H1 (cell line): Measurements from ENCODE around the gene P2RX2. TPM values are rescaled to one million over a fixed set of nuclear protein-coding genes. Genes with fewer than 3 reads are reported as not detected.

Experiments used
- CTCF ChIA-PET: fragments of 300-600 bp; sonication (Branson Sonifier 250); formaldehyde crosslinking; loops from one replicate; lab custom pipeline; 2021; ENCODE audit not compliant: partially characterized antibody; lab: Charles Lee
- POLR2A ChIA-PET: fragments of 300-600 bp; sonication (Branson Sonifier 250); formaldehyde crosslinking; loops from one replicate; lab custom pipeline; 2021; ENCODE audit warnings: inconsistent platforms; ENCODE audit not compliant: partially characterized antibody; lab: Charles Lee
- DNase-seq, 2 experiments: peaks; one replicate each; pipeline versions ENCODE4 v3.0.0 to v3.0.0-alpha.2; 2010 to 2022; ENCODE audit warnings: low spot score in 2 of 2, low read depth in 1 of 2, mixed read lengths in 1 of 2
- FAIRE-seq: peaks from 2 replicates; lab custom pipeline; 2011; peaks lifted over from hg19 to GRCh38; lab: Jason Lieb, UNC
- H2AFZ ChIP-seq: 2 replicates; pipeline ENCODE4 v1.8.1; 2012; ENCODE audit warnings: low read length, inconsistent platforms
- H2AK5ac ChIP-seq: 2 replicates; pipeline ENCODE4 v1.6.1; 2013; ENCODE audit warnings: low read depth, low read length
- H2BK120ac ChIP-seq: replicated peaks from 2 replicates; pipeline ENCODE3; 2013; ENCODE audit warnings: low read depth, low read length, inconsistent platforms
- H2BK12ac ChIP-seq: 2 replicates; pipeline ENCODE4 v1.6.1; 2013; ENCODE audit warnings: low read depth, low read length
- H2BK15ac ChIP-seq: 2 replicates; pipeline ENCODE4 v1.6.1; 2013; ENCODE audit warnings: low read length
- H2BK20ac ChIP-seq: 2 replicates; pipeline ENCODE4 v1.6.1; 2013; ENCODE audit warnings: low read length
- H2BK5ac ChIP-seq: 2 replicates; pipeline ENCODE4 v1.6.1; 2013; ENCODE audit warnings: low read depth, low read length
- H3K14ac ChIP-seq: 2 replicates; pipeline ENCODE4 v1.6.1; 2013; ENCODE audit warnings: inconsistent platforms; ENCODE audit not compliant: insufficient read length
- H3K18ac ChIP-seq: 2 replicates; pipeline ENCODE4 v1.6.1; 2013; ENCODE audit warnings: low read length; ENCODE audit errors: extremely low read depth
- H3K23ac ChIP-seq: 2 replicates; pipeline ENCODE4 v1.6.1; 2013; ENCODE audit warnings: inconsistent platforms; ENCODE audit not compliant: insufficient read length
- H3K23me2 ChIP-seq: 2 replicates; pipeline ENCODE4 v1.6.1; 2013; ENCODE audit warnings: low read depth, low read length
- H3K27ac ChIP-seq: 2 replicates; pipeline ENCODE4 v1.6.1; 2011; ENCODE audit warnings: low read depth, low read length, inconsistent platforms
- H3K27me3 ChIP-seq, 4 experiments: replicated peaks in 1 of 4; 1 replicate in 1 of 4; 2 replicates in 3 of 4; pipeline versions ENCODE4 v1.6.1 to v1.8.1; 2011 to 2013; ENCODE audit warnings: low read length in 3 of 4, mild to moderate bottlenecking in 3 of 4, inconsistent platforms in 2 of 4, mixed read lengths in 2 of 4, moderate library complexity in 1 of 4; ENCODE audit not compliant: control insufficient read depth in 3 of 4, insufficient read depth in 3 of 4; ENCODE audit errors: extremely low read depth in 1 of 4
- H3K36me3 ChIP-seq, 4 experiments: 2 replicates each; pipeline versions ENCODE4 v1.6.1 to v1.8.1; 2011 to 2013; ENCODE audit warnings: mild to moderate bottlenecking in 4 of 4, low read length in 3 of 4, moderate library complexity in 2 of 4, control low read depth in 1 of 4, inconsistent platforms in 1 of 4; ENCODE audit not compliant: insufficient read depth in 4 of 4, control insufficient read depth in 2 of 4
- H3K4ac ChIP-seq: replicated peaks from 2 replicates; pipeline ENCODE3; 2013; ENCODE audit warnings: low read length, low read depth, mixed read lengths, inconsistent platforms; ENCODE audit not compliant: insufficient read length
- H3K4me1 ChIP-seq, 4 experiments: replicated peaks in 1 of 4; 1 replicate in 1 of 4; 2 replicates in 3 of 4; pipeline versions ENCODE4 v1.6.1 to v1.8.1; 2011 to 2013; ENCODE audit warnings: low read length in 3 of 4, inconsistent platforms in 2 of 4, mixed read lengths in 1 of 4; ENCODE audit not compliant: insufficient read depth in 4 of 4, control insufficient read depth in 3 of 4
- H3K4me2 ChIP-seq, 2 experiments: 2 replicates each; pipeline versions ENCODE4 v1.6.1 to v1.8.1; 2011 to 2013; ENCODE audit warnings: low read depth in 2 of 2, low read length in 2 of 2, control low read depth in 1 of 2, inconsistent platforms in 1 of 2, mild to moderate bottlenecking in 1 of 2; ENCODE audit not compliant: insufficient read depth in 1 of 2
- H3K4me3 ChIP-seq, 4 experiments: fragments of 200-600, 300-600 bp in 1 of 4; sonication (generic), shearing (Covaris generic), sonication (Bioruptor Twin) in 1 of 4; 2 replicates each; pipeline versions ENCODE4 v1.5.1 to v1.8.1; 2011 to 2016; ENCODE audit warnings: low read length in 4 of 4, low read depth in 3 of 4, control low read depth in 2 of 4, inconsistent platforms in 2 of 4, mild to moderate bottlenecking in 2 of 4, mixed read lengths in 1 of 4, moderate library complexity in 1 of 4; ENCODE audit not compliant: insufficient read depth in 2 of 4; ENCODE audit errors: extremely low read depth in 1 of 4
- H3K56ac ChIP-seq: replicated peaks from 2 replicates; pipeline ENCODE3; 2013; ENCODE audit warnings: low read depth, mild to moderate bottlenecking, mixed read lengths, low read length, inconsistent platforms; ENCODE audit not compliant: insufficient read length
- H3K79me1 ChIP-seq: 2 replicates; pipeline ENCODE4 v1.6.1; 2013; ENCODE audit warnings: low read depth, low read length, control low read depth
- H3K79me2 ChIP-seq, 2 experiments: 2 replicates each; pipeline versions ENCODE4 v1.6.1 to v1.8.1; 2012 to 2013; ENCODE audit warnings: low read length in 2 of 2, mild to moderate bottlenecking in 2 of 2, inconsistent platforms in 1 of 2; ENCODE audit not compliant: insufficient read depth in 2 of 2, control insufficient read depth in 1 of 2
- H3K9ac ChIP-seq, 4 experiments: replicated peaks in 1 of 4; 1 replicate in 1 of 4; 2 replicates in 3 of 4; pipeline versions ENCODE4 v1.6.1 to v1.8.1; 2011 to 2013; ENCODE audit warnings: low read depth in 3 of 4, low read length in 3 of 4, control low read depth in 2 of 4, mild to moderate bottlenecking in 2 of 4, moderate library complexity in 2 of 4, inconsistent platforms in 1 of 4; ENCODE audit errors: extremely low read depth in 1 of 4
- H3K9me3 ChIP-seq, 2 experiments: 2 replicates each; pipeline versions ENCODE4 v1.6.1 to v1.8.1; 2012 to 2013; ENCODE audit warnings: mild to moderate bottlenecking in 2 of 2, moderate library complexity in 2 of 2, control low read depth in 1 of 2, inconsistent platforms in 1 of 2, low read depth in 1 of 2, low read length in 1 of 2, mixed read lengths in 1 of 2; ENCODE audit not compliant: insufficient read depth in 2 of 2
- H4K20me1 ChIP-seq, 2 experiments: replicated peaks in 1 of 2; 2 replicates each; pipeline versions ENCODE3 to v1.8.1; 2011 to 2013; ENCODE audit warnings: inconsistent platforms in 2 of 2, low read length in 2 of 2, mild to moderate bottlenecking in 1 of 2; ENCODE audit not compliant: insufficient read depth in 2 of 2, control insufficient read depth in 1 of 2
- H4K5ac ChIP-seq: 2 replicates; pipeline ENCODE4 v1.6.1; 2013; ENCODE audit warnings: low read length, low read depth, mixed read lengths, inconsistent platforms; ENCODE audit not compliant: insufficient read length
- H4K8ac ChIP-seq: 2 replicates; pipeline ENCODE4 v1.8.0; 2013; ENCODE audit warnings: mild to moderate bottlenecking, moderate library complexity, low read length, inconsistent platforms; ENCODE audit not compliant: insufficient read depth; ENCODE audit errors: extremely low read depth
- H4K91ac ChIP-seq: replicated peaks from 2 replicates; pipeline ENCODE3; 2013; ENCODE audit warnings: low read length, mixed read lengths, inconsistent platforms; ENCODE audit not compliant: insufficient read length
- CEBPB ChIP-seq: IDR thresholded peaks from 2 replicates; pipeline ENCODE4 v1.6.1; 2012; ENCODE audit warnings: low read depth, low read length
- EGR1 ChIP-seq: IDR thresholded peaks from 2 replicates; pipeline ENCODE4 v1.6.1; 2011; ENCODE audit warnings: low read depth, low read length, borderline replicate concordance
- GABPA ChIP-seq: IDR thresholded peaks from 2 replicates; pipeline ENCODE4 v1.6.1; 2011; ENCODE audit warnings: mild to moderate bottlenecking, low read length, moderate library complexity, borderline replicate concordance; ENCODE audit not compliant: insufficient read depth
- HDAC2 ChIP-seq, 2 experiments: fragments of 300-600 bp in 1 of 2; sonication (generic) in 1 of 2; IDR thresholded peaks; 2 replicates each; pipeline ENCODE4 v1.6.1; 2011 to 2012; ENCODE audit warnings: low read depth in 2 of 2, low read length in 2 of 2, mild to moderate bottlenecking in 2 of 2, moderate library complexity in 2 of 2, borderline replicate concordance in 1 of 2, inconsistent platforms in 1 of 2
- KDM4A ChIP-seq: IDR thresholded peaks from one replicate; pipeline ENCODE4 v1.7.1; 2012; ENCODE audit warnings: low read depth, mild to moderate bottlenecking, moderate library complexity, low read length, inconsistent platforms; ENCODE audit not compliant: severe bottlenecking
- NRF1 ChIP-seq: IDR thresholded peaks from 2 replicates; pipeline ENCODE4 v1.6.1; 2011; ENCODE audit warnings: mild to moderate bottlenecking, low read depth, low read length, improper control_type of control experiment
- PHF8 ChIP-seq: fragments of 200-600 bp; sonication (generic); conservative IDR thresholded peaks from 2 replicates; pipeline ENCODE4 v1.7.1; 2012; ENCODE audit warnings: low read depth, mild to moderate bottlenecking, inconsistent platforms, low read length, moderate library complexity
- POLR2A ChIP-seq, 2 experiments: IDR thresholded peaks; 1 replicate in 1 of 2; 2 replicates in 1 of 2; pipeline ENCODE4 v1.6.1; 2011; ENCODE audit warnings: low read depth in 2 of 2, low read length in 2 of 2, mild to moderate bottlenecking in 2 of 2; ENCODE audit errors: control extremely low read depth in 1 of 2
- RBBP5 ChIP-seq: IDR thresholded peaks from 2 replicates; pipeline ENCODE4 v1.7.1; 2012; ENCODE audit warnings: low read depth, mild to moderate bottlenecking, inconsistent platforms, low read length, moderate library complexity, borderline replicate concordance
- RNF2 ChIP-seq: fragments of 200-900, 300-1000 bp; sonication (generic); IDR thresholded peaks from 2 replicates; pipeline ENCODE4 v1.7.1; 2016; ENCODE audit warnings: borderline replicate concordance, low read depth, mild to moderate bottlenecking, antibody characterized with exemption, low read length; ENCODE audit not compliant: poor library complexity, severe bottlenecking; ENCODE audit errors: missing control alignments
- SIRT6 ChIP-seq: IDR thresholded peaks from one replicate; pipeline ENCODE4 v1.7.1; 2012; ENCODE audit warnings: low read length, inconsistent platforms
- YY1 ChIP-seq: IDR thresholded peaks from 2 replicates; pipeline ENCODE4 v1.6.1; 2011; ENCODE audit warnings: low read depth, mild to moderate bottlenecking, low read length
- WGBS, 2 experiments: shearing (Covaris generic) in 1 of 2; methylation state at CpG; one replicate each; pipeline versions ENCODE4 v1.1.6 to v1.1.7; 2013 to 2015; ENCODE audit warnings: low lambda C conversion rate in 2 of 2, mixed read lengths in 2 of 2, inconsistent platforms in 1 of 2, low coverage in 1 of 2, missing lambda C conversion rate in 1 of 2; ENCODE audit not compliant: insufficient replicate concordance in 2 of 2, insufficient coverage in 1 of 2, insufficient read length in 1 of 2; ENCODE audit errors: extremely low coverage in 1 of 2, missing lambda C conversion rate in 1 of 2; 5-methylcytosine and 5-hydroxymethylcytosine counted together
- polyA plus RNA-seq, 7 experiments: library from polyadenylated mRNA; depleted of rRNA in 3 of 7; stranded (reverse) in 5 of 7; unstranded in 2 of 7; fragments of >200 nt in 5 of 7; fragments of 200-250 nt in 2 of 7; gene quantifications; 1 replicate in 5 of 7; 2 replicates in 1 of 7; 4 replicates in 1 of 7; pipeline versions ENCODE4 v1.2.1 to v1.2.3, GENCODE V29; 2011 to 2013; ENCODE audit warnings: missing spikeins in 2 of 7, mixed read lengths in 2 of 7
- total RNA-seq: library from RNA; stranded (reverse); fragmentation: NEBNext Ultra II Directional; extraction: Animal tissue kit (Norgen Biotek cat#: 25700); gene quantifications from 2 replicates; pipeline ENCODE4 v1.2.1, GENCODE V29; 2021
- TF ChIP-seq, protein P1 (sequence below): IDR thresholded peaks from 2 replicates; pipeline ENCODE4 v1.6.1; 2012; ENCODE audit warnings: inconsistent platforms

P2RX2 gene
- total and polyA plus RNA-seq, 2 of the 8 experiments (the other 6 are each of a cell fraction or from before 2014, with no cell fraction given): 0.84 to 2.2 TPM

DNA sequence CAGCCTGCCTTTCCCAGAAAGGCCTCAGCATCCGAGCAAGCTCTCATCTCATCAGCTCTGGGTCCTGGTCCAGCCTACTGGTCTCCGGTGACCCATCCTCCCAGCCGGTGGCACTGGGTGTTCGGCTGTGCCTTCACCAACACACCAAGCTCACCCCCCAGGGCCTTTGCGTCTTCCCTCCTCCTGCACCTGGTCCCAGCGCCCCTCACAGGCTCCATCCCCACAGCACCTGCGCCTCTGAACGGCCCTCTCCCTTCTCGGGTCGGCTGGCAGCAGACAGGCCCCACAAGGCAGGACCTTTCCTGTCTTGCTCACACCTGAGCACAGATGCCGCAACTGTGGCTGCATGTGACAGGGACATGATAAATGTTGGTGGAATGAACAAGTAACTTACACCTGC lies 13.1 kb downstream of the P2RX2 start:
- H2BK15ac ChIP-seq: no peak overlapping the region
- FAIRE-seq: no peak
- no peak overlapping the region for H3K18ac ChIP-seq
- peaks cover 1 to 11% of the 10 kb centered on the region in 2 experiments for H4K20me1 ChIP-seq
- H3K27me3 ChIP-seq: no peaks in the 10 kb centered on the region
- H2BK20ac ChIP-seq: no peak overlapping the region
- no peak overlapping the region for H4K91ac ChIP-seq
- no peaks in the 10 kb centered on the region for H3K79me2 ChIP-seq
- H3K9me3 ChIP-seq: no peaks in the 10 kb centered on the region
- no peaks in the 10 kb centered on the region for H3K23me2 ChIP-seq
- no peak overlapping the region for H3K4me3 ChIP-seq
- no peak overlapping the region for H3K27ac ChIP-seq
- no peak overlapping the region; the same call in 1 of the 2 replicates for H2BK5ac ChIP-seq
- no peak overlapping the region for H2AFZ ChIP-seq
- WGBS, 2 experiments: 83% methylated on average over 7 of the region's 11 CpGs; no CpG with 5 or more reads in 1 of the 2 experiments
- H3K36me3 ChIP-seq: peaks cover 28 to 76% (median 66%) of the 10 kb centered on the region in 4 experiments
- no peak overlapping the region for H2AK5ac ChIP-seq
- no peak overlapping the region for H3K14ac ChIP-seq
- H2BK120ac ChIP-seq: no peak overlapping the region
- no peak overlapping the region for H3K4me2 ChIP-seq
- POLR2A ChIA-PET: interaction anchor here (1.2 to 4.6 kb wide), 6 partner anchors 10 to 26 kb away, joined by 3 to 26 read pairs (median 4); partner anchors contain the start of gene LRCOL1
- no peaks in the 10 kb centered on the region for H3K4me1 ChIP-seq
- H4K8ac ChIP-seq: no peak overlapping the region
- H3K4ac ChIP-seq: no peak overlapping the region
- H4K5ac ChIP-seq: no peak overlapping the region
- H3K79me1 ChIP-seq: no peaks in the 10 kb centered on the region; the same call in 1 of the 2 replicates
- no peak overlapping the region for H2BK12ac ChIP-seq
- TF ChIP-seq RBBP5 (no peak), POLR2A (IDR thresholded peaks at IDR 0.05; ENCODE audit: control extremely low read depth in 1 of 2, low read depth in 2 of 2, low read length in 2 of 2) (no peak), YY1 (no peak), NRF1 (no peak), GABPA (no peak), EGR1 (no peak), CEBPB (no peak), KDM4A (no peak), PHF8 (no peak), SIRT6 (no peak), HDAC2 (IDR thresholded peaks at IDR 0.05; ENCODE audit: borderline replicate concordance in 1 of 2, low read depth in 2 of 2, low read length in 2 of 2) (no peak), RNF2 (no peak)
- TF ChIP-seq, protein P1, sequence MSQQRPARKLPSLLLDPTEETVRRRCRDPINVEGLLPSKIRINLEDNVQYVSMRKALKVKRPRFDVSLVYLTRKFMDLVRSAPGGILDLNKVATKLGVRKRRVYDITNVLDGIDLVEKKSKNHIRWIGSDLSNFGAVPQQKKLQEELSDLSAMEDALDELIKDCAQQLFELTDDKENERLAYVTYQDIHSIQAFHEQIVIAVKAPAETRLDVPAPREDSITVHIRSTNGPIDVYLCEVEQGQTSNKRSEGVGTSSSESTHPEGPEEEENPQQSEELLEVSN: no peak
- CTCF ChIA-PET: interaction anchor here (1.0 to 9.3 kb wide), 3 partner anchors 10 to 17 kb away, joined by 3 to 61 read pairs (median 4); partner anchors contain the start of gene P2RX2
- H3K23ac ChIP-seq: no peak overlapping the region
- no peak overlapping the region for H3K9ac ChIP-seq
- H3K56ac ChIP-seq: no peak overlapping the region
- no peak for DNase-seq
